Activated CD4-positive, alpha-beta T cell treated with anti-CD3 and anti-CD28 coated beads for 48 hours (primary cell): Measurements from ENCODE around the gene UPK1A.
"Not testable (repeated sequence)": the region's sequence is repeated elsewhere in the genome, so short reads cannot be mapped to it uniquely, and the experiment has no call there.

Experiments used
- DNase-seq: peaks from one replicate; pipeline ENCODE4 v3.0.0-alpha.2; 2020

UPK1A gene

DNA sequence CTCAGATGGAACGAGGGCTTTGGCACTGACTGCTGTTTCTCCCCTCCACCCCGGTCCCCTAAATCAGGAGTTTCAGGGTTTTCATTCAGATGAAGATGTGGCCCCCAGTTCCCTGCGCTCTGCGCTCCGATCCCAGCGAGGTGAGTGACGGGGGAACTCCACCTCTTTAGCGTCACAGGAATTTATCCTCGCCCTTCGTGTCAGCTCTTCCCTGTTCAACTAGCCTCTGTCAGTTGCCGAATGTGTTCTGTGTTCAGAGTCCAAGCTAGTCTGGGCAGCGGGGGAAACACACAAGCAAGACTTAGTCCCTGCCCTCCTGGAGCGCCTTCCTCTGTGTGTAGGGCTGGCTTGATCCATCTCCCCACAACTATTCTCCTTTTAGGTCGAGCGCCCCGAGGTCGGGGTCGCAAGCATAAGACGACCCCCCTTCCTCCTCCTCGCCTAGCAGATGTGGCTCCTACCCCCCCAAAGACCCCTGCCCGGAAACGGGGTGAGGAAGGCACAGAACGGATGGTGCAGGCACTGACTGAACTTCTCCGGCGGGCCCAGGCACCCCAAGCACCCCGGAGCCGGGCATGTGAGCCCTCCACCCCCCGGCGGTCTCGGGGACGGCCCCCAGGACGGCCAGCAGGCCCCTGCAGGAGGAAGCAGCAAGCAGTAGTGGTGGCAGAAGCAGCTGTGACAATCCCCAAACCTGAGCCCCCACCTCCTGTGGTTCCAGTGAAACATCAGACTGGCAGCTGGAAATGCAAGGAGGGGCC lies 53.3 kb downstream of the UPK1A start:
- no peak for DNase-seq

DNA sequence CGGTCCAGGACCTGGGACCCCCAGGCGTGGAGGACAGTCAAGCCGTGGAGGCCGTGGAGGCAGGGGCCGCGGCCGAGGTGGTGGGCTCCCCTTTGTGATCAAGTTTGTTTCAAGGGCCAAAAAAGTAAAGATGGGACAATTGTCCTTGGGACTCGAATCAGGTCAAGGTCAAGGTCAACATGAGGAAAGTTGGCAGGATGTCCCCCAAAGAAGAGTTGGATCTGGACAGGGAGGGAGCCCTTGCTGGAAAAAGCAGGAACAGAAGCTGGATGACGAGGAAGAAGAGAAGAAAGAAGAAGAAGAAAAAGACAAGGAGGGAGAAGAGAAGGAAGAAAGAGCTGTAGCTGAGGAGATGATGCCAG lies 53.8 kb downstream of the UPK1A start:
- DNase-seq = no peak

DNA sequence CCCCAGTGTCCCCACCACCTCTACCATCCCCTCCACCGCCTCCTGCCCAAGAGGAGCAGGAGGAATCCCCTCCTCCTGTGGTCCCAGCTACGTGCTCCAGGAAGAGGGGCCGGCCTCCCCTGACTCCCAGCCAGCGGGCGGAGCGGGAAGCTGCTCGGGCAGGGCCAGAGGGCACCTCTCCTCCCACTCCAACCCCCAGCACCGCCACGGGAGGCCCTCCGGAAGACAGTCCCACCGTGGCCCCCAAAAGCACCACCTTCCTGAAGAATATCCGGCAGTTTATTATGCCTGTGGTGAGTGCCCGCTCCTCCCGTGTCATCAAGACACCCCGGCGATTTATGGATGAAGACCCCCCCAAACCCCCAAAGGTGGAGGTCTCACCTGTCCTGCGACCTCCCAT lies 54.3 kb downstream of the UPK1A start:
- DNase-seq = no peak

DNA sequence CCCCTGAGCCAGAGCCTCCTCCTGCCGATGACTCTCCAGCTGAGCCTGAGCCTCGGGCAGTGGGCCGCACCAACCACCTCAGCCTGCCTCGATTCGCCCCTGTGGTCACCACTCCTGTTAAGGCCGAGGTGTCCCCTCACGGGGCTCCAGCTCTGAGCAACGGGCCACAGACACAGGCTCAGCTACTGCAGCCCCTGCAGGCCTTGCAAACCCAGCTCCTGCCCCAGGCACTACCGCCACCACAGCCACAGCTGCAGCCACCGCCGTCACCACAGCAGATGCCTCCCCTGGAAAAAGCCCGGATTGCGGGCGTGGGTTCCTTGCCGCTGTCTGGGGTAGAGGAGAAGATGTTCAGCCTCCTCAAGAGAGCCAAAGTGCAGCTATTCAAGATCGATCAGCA lies 55.1 kb downstream of the UPK1A start:
- no peak for DNase-seq

DNA sequence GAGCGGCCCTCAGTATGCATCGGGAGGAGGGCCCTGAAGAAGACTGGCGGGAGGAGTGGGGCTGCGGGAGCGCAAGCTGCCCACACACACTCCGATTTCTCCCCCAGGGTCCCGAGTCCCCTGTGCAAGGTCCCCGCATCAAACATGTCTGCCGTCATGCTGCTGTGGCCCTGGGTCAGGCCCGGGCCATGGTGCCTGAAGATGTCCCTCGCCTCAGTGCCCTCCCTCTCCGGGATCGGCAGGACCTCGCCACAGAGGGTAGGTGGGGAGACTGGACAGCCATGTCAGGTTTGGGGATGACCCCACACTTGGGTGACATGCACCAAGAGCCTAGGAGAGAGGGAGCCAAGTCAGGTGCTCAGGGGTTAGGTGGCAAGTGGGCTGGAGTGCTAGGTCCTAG lies 56.1 kb downstream of the UPK1A start:
- DNase-seq = no peak

DNA sequence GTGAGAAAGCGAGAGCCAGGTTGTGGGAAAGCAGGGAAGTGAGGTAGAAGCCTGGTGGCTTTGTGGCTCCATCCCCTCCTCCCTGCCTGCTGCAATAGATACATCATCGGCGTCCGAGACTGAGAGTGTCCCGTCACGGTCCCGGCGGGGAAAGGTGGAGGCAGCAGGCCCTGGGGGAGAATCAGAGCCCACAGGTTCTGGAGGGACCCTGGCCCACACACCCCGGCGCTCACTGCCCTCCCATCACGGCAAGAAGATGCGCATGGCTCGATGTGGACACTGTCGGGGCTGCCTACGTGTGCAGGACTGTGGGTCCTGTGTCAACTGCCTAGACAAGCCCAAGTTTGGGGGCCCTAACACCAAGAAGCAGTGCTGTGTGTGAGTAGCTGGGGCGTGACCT lies 56.6 kb downstream of the UPK1A start:
- DNase-seq = no peak

DNA sequence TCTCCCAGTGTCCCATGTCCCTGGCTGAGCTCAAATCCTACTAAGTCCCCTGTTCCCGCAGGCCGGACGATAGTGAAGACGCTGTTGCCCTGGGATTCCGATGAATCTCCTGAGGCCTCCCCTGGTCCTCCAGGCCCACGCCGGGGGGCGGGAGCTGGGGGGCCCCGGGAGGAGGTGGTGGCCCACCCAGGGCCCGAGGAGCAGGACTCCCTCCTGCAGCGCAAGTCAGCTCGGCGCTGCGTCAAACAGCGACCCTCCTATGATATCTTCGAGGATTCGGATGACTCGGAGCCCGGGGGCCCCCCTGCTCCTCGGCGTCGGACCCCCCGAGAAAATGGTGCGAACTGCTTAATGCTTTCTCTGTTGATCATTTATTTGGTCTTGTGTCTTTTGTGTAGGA lies 57.4 kb downstream of the UPK1A start:
- no peak for DNase-seq

DNA sequence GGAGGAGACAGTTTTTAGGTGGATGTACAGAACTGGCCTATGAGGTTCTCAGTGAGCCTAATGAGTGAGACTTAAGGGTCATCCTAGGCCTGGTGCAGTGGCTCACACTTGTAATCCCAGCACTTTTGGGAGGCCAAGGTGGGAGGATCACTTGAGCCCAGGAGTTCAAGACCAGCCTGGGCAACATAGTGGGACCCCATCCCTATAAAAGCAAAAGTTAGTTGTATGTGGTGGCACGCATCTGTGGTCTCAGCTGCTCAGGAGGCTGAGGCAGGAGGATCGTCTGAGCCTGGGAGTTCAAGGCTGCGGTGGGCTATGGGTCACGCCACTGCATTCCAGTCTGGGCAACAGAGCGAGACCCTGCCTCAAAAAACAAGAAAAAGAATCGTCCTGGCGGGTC lies 57.8 kb downstream of the UPK1A start:
- DNase-seq = not testable (repeated sequence)

DNA sequence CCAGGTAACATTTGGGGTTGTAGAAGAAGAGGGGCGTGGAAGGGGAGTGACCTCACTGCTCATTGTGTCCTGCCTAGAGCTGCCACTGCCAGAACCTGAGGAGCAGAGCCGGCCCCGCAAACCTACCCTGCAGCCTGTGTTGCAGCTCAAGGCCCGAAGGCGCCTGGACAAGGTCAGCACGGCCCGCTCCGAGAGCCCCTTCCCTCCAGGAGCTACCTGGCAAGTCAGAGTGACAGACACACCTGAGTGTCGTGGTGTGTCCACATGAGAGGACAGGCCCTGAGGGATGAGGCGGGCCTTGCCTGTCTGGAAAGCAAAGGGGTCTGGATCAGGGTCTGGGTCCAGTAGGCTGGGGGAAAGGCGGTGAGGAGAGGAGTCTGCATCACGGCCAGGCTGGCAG lies 58.2 kb downstream of the UPK1A start:
- DNase-seq = no peak

DNA sequence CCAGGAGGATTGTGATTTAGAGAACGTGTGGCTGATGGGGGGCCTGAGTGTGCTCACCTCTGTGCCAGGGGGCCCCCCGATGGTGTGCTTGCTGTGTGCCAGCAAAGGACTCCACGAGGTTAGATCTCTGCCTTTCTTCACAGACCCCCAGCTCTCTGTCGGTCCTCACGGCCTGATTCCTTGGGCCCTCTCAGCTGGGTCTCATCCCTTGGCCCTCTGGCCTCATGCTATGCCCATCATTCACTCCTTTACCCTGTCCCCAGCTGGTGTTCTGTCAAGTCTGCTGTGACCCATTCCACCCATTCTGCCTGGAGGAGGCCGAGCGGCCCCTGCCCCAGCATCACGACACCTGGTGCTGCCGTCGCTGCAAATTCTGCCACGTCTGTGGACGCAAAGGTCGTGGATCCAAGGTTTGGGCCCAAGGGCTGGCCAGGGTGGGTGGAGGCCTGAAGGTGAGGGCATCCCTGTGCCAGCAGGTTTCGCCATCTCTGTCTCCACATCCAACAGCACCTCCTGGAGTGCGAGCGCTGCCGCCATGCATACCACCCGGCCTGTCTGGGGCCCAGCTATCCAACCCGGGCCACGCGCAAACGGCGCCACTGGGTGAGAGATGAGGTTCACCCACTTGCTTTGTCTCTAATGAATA lies 59.0 kb downstream of the UPK1A start:
- no peak for DNase-seq

DNA sequence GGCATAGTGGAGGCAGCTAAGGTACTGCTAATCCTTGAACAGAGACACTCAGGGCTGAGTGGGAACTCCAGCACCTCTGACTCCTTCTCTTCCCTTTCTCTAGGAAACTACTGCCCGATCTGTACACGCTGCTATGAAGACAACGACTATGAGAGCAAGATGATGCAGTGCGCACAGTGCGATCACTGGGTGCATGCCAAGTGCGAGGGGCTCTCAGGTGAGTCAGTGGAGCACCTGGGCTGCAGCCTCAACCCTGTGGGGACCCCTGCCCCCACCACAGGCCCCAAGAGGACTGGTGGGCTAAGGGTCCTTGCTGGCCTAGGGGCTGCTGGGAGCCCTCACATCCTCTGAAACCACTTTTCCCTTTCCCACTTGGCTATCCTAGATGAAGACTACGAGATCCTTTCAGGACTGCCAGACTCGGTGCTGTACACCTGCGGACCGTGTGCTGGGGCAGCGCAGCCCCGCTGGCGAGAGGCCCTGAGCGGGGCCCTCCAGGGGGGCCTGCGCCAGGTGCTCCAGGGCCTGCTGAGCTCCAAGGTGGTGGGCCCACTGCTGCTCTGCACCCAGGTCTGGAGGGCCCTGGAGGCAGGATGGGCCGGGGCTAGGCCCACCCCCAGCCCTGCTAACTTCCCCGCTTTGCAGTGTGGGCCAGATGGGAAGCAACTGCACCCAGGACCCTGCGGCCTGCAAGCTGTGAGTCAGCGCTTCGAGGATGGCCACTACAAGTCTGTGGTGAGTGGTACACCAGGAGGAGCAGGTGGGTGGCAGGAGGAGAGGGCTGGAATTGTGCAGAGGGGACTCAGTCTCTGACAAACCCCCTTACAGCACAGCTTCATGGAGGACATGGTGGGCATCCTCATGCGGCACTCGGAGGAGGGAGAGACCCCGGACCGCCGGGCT lies 61.0 kb downstream of the UPK1A start:
- no peak for DNase-seq
